Motor neuron (in vitro differentiated cells): ENCODE data around the gene GRIA4. TPM values are rescaled to one million over a fixed set of nuclear protein-coding genes. Genes with fewer than 3 reads are reported as not detected.
A peak's percentile ranks its signal among the peaks of the same experiment; 100 is the strongest.

Experiments used
- ATAC-seq, 8 experiments: fragments of 200-7000 bp; cut with Tn5 transposase; replicated peaks in 6 of 8; 2 replicates each; pipeline ENCODE4 v1.8.0; 2021; ENCODE audit warnings: mild to moderate bottlenecking in 8 of 8, moderate library complexity in 8 of 8
- H3K27ac ChIP-seq, 2 donors: fragments of 250-450 bp; sonication (Bioruptor Pico); 2 replicates each; pipeline ENCODE4 v1.9.0; 2021; ENCODE audit warnings: antibody characterized with exemption in 2 of 2, mild to moderate bottlenecking in 2 of 2, moderate library complexity in 1 of 2
- H3K4me1 ChIP-seq, 2 donors: fragments of 250-450 bp; sonication (Bioruptor Pico); replicated peaks in 1 of 2; 2 replicates each; pipeline ENCODE4 v1.6.1; 2021; ENCODE audit warnings: antibody characterized with exemption in 2 of 2, mild to moderate bottlenecking in 2 of 2, moderate library complexity in 1 of 2
- H3K4me3 ChIP-seq, 5 donors: fragments of 250-450 bp; sonication (Bioruptor Pico); 2 replicates each; pipeline ENCODE4 v1.9.0; 2021; ENCODE audit warnings: antibody characterized with exemption in 5 of 5, mild to moderate bottlenecking in 5 of 5, moderate library complexity in 4 of 5
- WGBS, 10 experiments: fragments of 450-650 bp; shearing (Covaris generic); methylation state at CpG; one replicate each; pipeline ENCODE4 v1.0.0; 2022; 5-methylcytosine and 5-hydroxymethylcytosine counted together
- in situ Hi-C, 9 experiments: fragments of 400-800 bp; cut with MboI; loops; one replicate each; pipeline ENCODE4 v1.15.0; 2021; ENCODE audit warnings: low sequenced_read_pairs in 9 of 9, low pct_unique_long_range_greater_than_20kb in 2 of 9; ENCODE audit not compliant: unreplicated experiment in 9 of 9
- total RNA-seq, 8 experiments: library from RNA; unstranded; fragments of 300-600 nt; gene quantifications; 2 replicates each; pipeline versions ENCODE4 v1.2.3 to v1.2.4, GENCODE V29; 2022

GRIA4 gene
- total RNA-seq, 8 experiments from 2014 or later, result 3.0 to 60.4 (median 46.2) TPM

DNA sequence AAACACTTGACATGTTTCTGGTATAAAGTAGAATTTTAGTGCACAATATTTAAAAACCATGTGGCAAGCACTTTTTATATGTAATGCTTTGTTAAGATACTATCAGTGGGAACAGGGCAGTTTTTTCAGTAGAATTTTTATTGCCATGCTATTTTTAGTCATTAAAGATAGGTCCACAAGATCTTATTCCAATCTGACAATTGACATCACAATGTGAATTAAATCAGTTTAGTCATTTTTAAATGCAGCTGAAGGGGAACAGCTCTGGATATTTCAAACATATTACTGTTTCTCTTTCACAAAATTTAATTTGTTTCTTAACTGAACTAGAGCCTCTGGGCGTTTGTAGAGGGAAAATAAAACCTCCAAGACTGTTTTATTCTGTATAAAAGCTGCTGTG is 218.0 kb downstream of the GRIA4 start:
- WGBS, 10 experiments, result 9 to 100% (median 54%) methylated on average over 1 of the region's 1 CpG; no CpG with 5 or more reads in 2 of the 10 experiments
- Histone ChIP-seq H3K4me3 (no peak overlapping the region), H3K4me1 (no peaks in the 10 kb centered on the region), H3K27ac (no peak overlapping the region)
- ATAC-seq, result no peak
- in situ Hi-C loops, result no loop called here

GRCh38 chr11:105829084-105829483 is 219.2 kb downstream of the GRIA4 start:
- no peak for ATAC-seq
- in situ Hi-C loops, result no loop called here
- Histone ChIP-seq H3K27ac (no peak overlapping the region), H3K4me3 (no peak overlapping the region), H3K4me1 (no peaks in the 10 kb centered on the region)
- WGBS, 10 experiments, result 43 to 100% (median 93%) methylated on average over 1 of the region's 1 CpG; no CpG with 5 or more reads in 6 of the 10 experiments

DNA sequence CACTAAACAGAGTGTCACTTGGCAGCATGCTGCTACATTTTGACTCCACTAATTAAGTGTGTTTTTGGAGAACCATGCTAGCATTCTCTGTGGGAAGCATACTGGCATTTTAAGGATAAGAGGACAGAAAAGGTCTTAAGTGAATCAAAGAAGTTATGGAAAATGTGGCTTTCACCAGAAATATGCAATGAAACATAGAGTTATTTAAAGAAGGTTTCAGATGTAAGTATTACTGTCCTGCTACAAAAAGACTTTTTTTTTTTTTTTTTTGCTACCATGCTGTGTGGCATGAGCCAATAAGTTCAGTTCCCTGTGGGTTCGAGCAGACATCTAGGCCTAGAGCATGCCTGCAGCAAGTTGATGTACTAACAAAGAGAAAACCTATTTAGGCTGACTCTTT is 224.6 kb downstream of the GRIA4 start:
- in situ Hi-C loops, result no loop called here
- no peak for ATAC-seq
- no peaks in the 10 kb centered on the region for H3K4me1 ChIP-seq
- H3K27ac ChIP-seq, result no peak overlapping the region
- WGBS, 10 experiments, result 13 to 100% (median 67%) methylated on average over 1 of the region's 1 CpG; no CpG with 5 or more reads in 2 of the 10 experiments
- no peak overlapping the region for H3K4me3 ChIP-seq

GRCh38 chr11:105838668-105839384 is 229.0 kb downstream of the GRIA4 start:
- WGBS, 10 experiments, result 29 to 100% (median 80%) methylated on average over 1 to 4 of the region's 4 CpGs

GRCh38 chr11:105840391-105840790 is 230.5 kb downstream of the GRIA4 start:
- Histone ChIP-seq H3K4me3 (no peak overlapping the region), H3K4me1 (no peaks in the 10 kb centered on the region), H3K27ac (no peak overlapping the region)
- in situ Hi-C loops, result no loop called here
- 44 to 95% (median 84%) methylated on average over 1 to 4 of the region's 4 CpGs; no CpG with 5 or more reads in 1 of the 10 experiments for WGBS, 10 experiments
- no peak for ATAC-seq

More at GRCh38 chr11:105838668-105839384, 229.0 kb downstream of the GRIA4 start:
- Histone ChIP-seq H3K27ac (no peak overlapping the region), H3K4me3 (no peak overlapping the region), H3K4me1 (no peaks in the 10 kb centered on the region)
- ATAC-seq, result peak in 7 of 8 experiments; percentile 62 to 95 (median 82)
- in situ Hi-C loops, result no loop called here

GRCh38 chr11:105852403-105852802 is 242.5 kb downstream of the GRIA4 start:
- Histone ChIP-seq H3K4me3 (no peak overlapping the region), H3K27ac (no peak overlapping the region), H3K4me1 (peaks cover 3 to 11% of the 10 kb centered on the region in 2 donors)
- 0 to 86% (median 48%) methylated on average over 1 to 3 of the region's 3 CpGs for WGBS, 10 experiments
- in situ Hi-C loops, result loop anchor here in 1 of 9 experiments (25.0 kb wide), 2 partner anchors 890 to 1240 kb away; partner anchors contain the start of gene CASP4
- peak in 4 of 8 experiments; percentile 13 to 60 (median 40) for ATAC-seq

DNA sequence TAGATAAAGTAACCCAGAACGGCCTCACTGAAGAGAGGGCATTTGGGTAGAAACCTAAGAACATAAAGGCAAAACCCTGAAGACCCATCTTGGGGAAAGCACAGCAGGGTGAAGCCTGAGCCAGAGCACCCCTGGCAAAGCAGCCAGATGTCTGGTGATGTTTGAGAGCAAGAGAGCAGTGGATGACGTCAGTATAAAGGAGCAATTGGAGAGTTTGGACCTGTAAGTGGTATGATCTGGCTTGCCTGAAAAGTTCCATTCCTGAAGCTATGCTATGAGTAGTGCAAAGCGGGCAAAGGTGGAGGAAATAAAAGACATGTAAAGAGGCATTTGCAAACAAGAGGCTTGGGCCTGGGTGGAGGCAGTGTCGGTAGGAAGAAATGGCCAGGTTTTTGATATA is 244.4 kb downstream of the GRIA4 start:
- Histone ChIP-seq H3K4me3 (no peak overlapping the region), H3K4me1 (peaks cover 3 to 13% of the 10 kb centered on the region in 2 donors), H3K27ac (no peak overlapping the region)
- in situ Hi-C loops, result loop anchor here in 1 of 9 experiments (25.0 kb wide), 2 partner anchors 892 to 1242 kb away; partner anchors contain the start of gene CASP4
- 37 to 100% (median 94%) methylated on average over 1 to 4 of the region's 4 CpGs; no CpG with 5 or more reads in 1 of the 10 experiments for WGBS, 10 experiments
- no peak for ATAC-seq

- Histone ChIP-seq H3K4me1 (peaks cover 3 to 19% of the 10 kb centered on the region in 2 donors), H3K4me3 (no peak overlapping the region), H3K27ac (no peak overlapping the region)
- WGBS, 10 experiments, result 25 to 100% (median 94%) methylated on average over 1 to 3 of the region's 3 CpGs
- ATAC-seq, result no peak
- in situ Hi-C loops, result loop anchor here in 1 of 9 experiments (25.0 kb wide), 2 partner anchors 895 to 1245 kb away; partner anchors contain the start of gene CASP4
Measured at GRCh38 chr11:105856954-105857353, 247.1 kb downstream of the GRIA4 start.

GRCh38 chr11:105857728-105858127 is 247.9 kb downstream of the GRIA4 start:
- peak in 5 of 8 experiments; percentile 49 to 92 (median 77) for ATAC-seq
- in situ Hi-C loops, result loop anchor here in 1 of 9 experiments (25.0 kb wide), 2 partner anchors 895 to 1245 kb away; partner anchors contain the start of gene CASP4
- Histone ChIP-seq H3K4me1 (peaks cover 3 to 14% of the 10 kb centered on the region in 2 donors), H3K4me3 (no peak overlapping the region), H3K27ac (no peak overlapping the region)

DNA sequence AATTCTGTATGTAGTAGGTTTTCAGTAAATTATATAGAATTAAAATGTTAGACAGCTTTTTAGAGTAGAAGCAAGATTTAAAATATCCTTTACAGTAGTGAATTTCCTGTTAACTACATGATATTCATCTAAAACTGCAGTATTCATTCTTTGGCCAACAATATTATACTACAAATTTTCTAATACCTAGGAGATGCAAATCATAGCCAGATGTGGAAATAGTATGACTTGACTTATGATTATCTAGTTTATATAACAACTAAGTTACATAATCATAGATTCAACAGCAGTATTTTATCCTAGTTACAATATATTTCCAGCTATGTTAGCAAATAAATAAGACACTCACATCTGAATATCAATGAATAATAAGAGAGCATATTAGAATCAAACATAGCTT is 249.0 kb downstream of the GRIA4 start:
- no peak overlapping the region for H3K4me3 ChIP-seq
- H3K27ac ChIP-seq, result no peak overlapping the region
- in situ Hi-C loops, result loop anchor here in 1 of 9 experiments (25.0 kb wide), 2 partner anchors 897 to 1247 kb away; partner anchors contain the start of gene CASP4
- peaks cover 3 to 8% of the 10 kb centered on the region in 2 donors for H3K4me1 ChIP-seq
- no peak for ATAC-seq

DNA sequence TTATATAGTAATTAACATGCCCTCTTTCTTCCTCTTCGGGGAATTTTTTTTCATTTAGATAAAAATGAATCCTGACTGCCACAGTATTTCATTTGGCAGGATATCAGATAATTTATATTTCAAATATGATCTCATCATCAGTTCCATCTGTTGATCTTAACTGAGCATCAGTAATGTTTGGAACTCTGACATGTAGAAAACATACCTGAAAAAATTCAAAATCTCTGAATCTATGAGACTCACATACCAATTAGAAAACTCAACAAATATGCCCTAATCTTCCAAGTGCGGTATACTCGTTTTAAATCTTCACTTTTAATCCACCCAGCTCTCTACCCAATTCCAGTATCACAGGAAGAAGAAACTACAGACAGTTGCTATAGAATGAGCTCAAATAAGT is 250.2 kb downstream of the GRIA4 start:
- Histone ChIP-seq H3K27ac (no peak overlapping the region), H3K4me1 (peaks cover 3 to 8% of the 10 kb centered on the region in 2 donors), H3K4me3 (no peak overlapping the region)
- in situ Hi-C loops, result loop anchor here in 1 of 9 experiments (25.0 kb wide), 2 partner anchors 898 to 1248 kb away; partner anchors contain the start of gene CASP4
- ATAC-seq, result no peak
- WGBS, 10 experiments, result 63 to 100% (median 85%) methylated on average over 1 to 3 of the region's 3 CpGs

- ATAC-seq, result peak in 1 of 8 experiments; percentile 48
- in situ Hi-C loops, result loop anchor here in 1 of 9 experiments (25.0 kb wide), 2 partner anchors 899 to 1249 kb away; partner anchors contain the start of gene CASP4
- 50 to 100% (median 85%) methylated on average over 1 to 2 of the region's 2 CpGs for WGBS, 10 experiments
- no peak overlapping the region for H3K27ac ChIP-seq
- peaks cover 3 to 8% of the 10 kb centered on the region in 2 donors for H3K4me1 ChIP-seq
- H3K4me3 ChIP-seq, result no peak overlapping the region
Measured at GRCh38 chr11:105861225-105861624, 251.4 kb downstream of the GRIA4 start.

- Histone ChIP-seq H3K4me3 (no peak overlapping the region), H3K27ac (no peak overlapping the region), H3K4me1 (peaks cover 0 to 8% of the 10 kb centered on the region in 2 donors)
- 0 to 100% (median 55%) methylated on average over 1 to 3 of the region's 3 CpGs for WGBS, 10 experiments
- ATAC-seq, result peak; percentile 59 to 82 (median 76)
- in situ Hi-C loops, result loop anchor here in 1 of 9 experiments (25.0 kb wide), 2 partner anchors 901 to 1251 kb away; partner anchors contain the start of gene CASP4
Measured at GRCh38 chr11:105862736-105863367, 253.0 kb downstream of the GRIA4 start.
